Breast epithelium (tissue), 3 donors: ENCODE results near the gene DCTN5.

Source experiments
- POLR2A ChIP-seq: fragments of 450-650 bp; IDR thresholded peaks from one replicate; pipeline ENCODE4 v1.6.1; 2016; ENCODE audit warnings: antibody characterized with exemption, mild to moderate bottlenecking, moderate library complexity
- POLR2AphosphoS5 ChIP-seq, 3 donors: sonication (generic); formaldehyde crosslinking; IDR thresholded peaks; one replicate each; pipeline ENCODE4 v1.6.1; 2017; ENCODE audit warnings: antibody characterized with exemption in 3 of 3
- TF ChIP-seq, protein P1 (sequence below), 3 donors: fragments of 450-650 bp; IDR thresholded peaks; one replicate each; pipeline ENCODE4 v1.5.1; 2016 to 2017; ENCODE audit warnings: antibody characterized with exemption in 3 of 3, mild to moderate bottlenecking in 3 of 3, moderate library complexity in 3 of 3

DNA sequence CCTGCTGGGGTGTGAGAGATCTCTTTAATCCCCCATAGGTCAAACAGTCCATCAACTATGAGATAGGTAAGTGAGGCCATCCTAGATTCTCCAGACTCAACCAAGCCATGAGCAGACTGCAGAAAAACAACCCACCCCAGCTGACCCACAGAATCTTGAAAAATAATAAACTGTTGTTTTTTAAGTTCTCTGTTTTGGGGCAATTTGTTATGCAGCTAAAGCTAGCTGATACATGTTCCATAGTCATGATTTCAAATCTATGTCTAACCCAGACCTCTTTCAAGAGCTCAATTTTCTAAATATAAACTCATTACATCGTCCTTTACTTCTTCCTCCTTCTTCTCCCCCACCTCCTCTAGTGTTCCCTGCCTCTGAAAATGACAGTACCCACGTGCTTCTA lies 61.7 kb downstream of the DCTN5 start:
- TF ChIP-seq, protein P1, sequence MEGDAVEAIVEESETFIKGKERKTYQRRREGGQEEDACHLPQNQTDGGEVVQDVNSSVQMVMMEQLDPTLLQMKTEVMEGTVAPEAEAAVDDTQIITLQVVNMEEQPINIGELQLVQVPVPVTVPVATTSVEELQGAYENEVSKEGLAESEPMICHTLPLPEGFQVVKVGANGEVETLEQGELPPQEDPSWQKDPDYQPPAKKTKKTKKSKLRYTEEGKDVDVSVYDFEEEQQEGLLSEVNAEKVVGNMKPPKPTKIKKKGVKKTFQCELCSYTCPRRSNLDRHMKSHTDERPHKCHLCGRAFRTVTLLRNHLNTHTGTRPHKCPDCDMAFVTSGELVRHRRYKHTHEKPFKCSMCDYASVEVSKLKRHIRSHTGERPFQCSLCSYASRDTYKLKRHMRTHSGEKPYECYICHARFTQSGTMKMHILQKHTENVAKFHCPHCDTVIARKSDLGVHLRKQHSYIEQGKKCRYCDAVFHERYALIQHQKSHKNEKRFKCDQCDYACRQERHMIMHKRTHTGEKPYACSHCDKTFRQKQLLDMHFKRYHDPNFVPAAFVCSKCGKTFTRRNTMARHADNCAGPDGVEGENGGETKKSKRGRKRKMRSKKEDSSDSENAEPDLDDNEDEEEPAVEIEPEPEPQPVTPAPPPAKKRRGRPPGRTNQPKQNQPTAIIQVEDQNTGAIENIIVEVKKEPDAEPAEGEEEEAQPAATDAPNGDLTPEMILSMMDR (IDR thresholded peaks at IDR 0.05) = no peak
- TF ChIP-seq POLR2AphosphoS5 (IDR thresholded peaks at IDR 0.05) = no peak
- no peak for TF ChIP-seq POLR2A
